ENCODE data around the gene LNX1.

LNX1 gene

GRCh38 chr4:53534684-53535083, 56.6 kb downstream of the LNX1 start:
- Histone ChIP-seq H3K27me3 (ENCODE audit: control insufficient read depth, insufficient read depth, low read length) (peaks cover 11% of the 10 kb centered on the region), H3K4me3 (ENCODE audit: low read depth, low read length) (no peak overlapping the region), H3K9ac (ENCODE audit: low read length) (no peak overlapping the region), H3K36me3 (ENCODE audit: control insufficient read depth, insufficient read depth, low read length) (no peaks in the 10 kb centered on the region), H3K27ac (ENCODE audit: low read depth, low read length) (no peak overlapping the region), H3K9me3 (ENCODE audit: control insufficient read depth, insufficient read depth, low read depth, low read length) (no peaks in the 10 kb centered on the region), H3K4me1 (ENCODE audit: control insufficient read depth, insufficient read depth, low read length) (peaks cover 20% of the 10 kb centered on the region)

GRCh38 chr4:53532521-53532920, 58.8 kb downstream of the LNX1 start:
- H3K9me3 ChIP-seq (ENCODE audit: control insufficient read depth, insufficient read depth, low read depth, low read length): no peaks in the 10 kb centered on the region
- H3K27ac ChIP-seq (ENCODE audit: low read depth, low read length): no peak overlapping the region

GRCh38 chr4:53531585-53532224, 59.6 kb downstream of the LNX1 start:
- H3K4me3 ChIP-seq (ENCODE audit: low read depth, low read length): no peak overlapping the region
- no peaks in the 10 kb centered on the region for H3K9me3 ChIP-seq (ENCODE audit: control insufficient read depth, insufficient read depth, low read depth, low read length)
- H3K27me3 ChIP-seq (ENCODE audit: control insufficient read depth, insufficient read depth, low read length): no peaks in the 10 kb centered on the region
- H3K36me3 ChIP-seq (ENCODE audit: control insufficient read depth, insufficient read depth, low read length): no peaks in the 10 kb centered on the region
- no peak overlapping the region for H3K27ac ChIP-seq (ENCODE audit: low read depth, low read length)
- no peak overlapping the region for H3K9ac ChIP-seq (ENCODE audit: low read length)
- H3K4me1 ChIP-seq (ENCODE audit: control insufficient read depth, insufficient read depth, low read length): peaks cover 33% of the 10 kb centered on the region

More at GRCh38 chr4:53532521-53532920, 58.8 kb downstream of the LNX1 start:
- H3K36me3 ChIP-seq (ENCODE audit: control insufficient read depth, insufficient read depth, low read length): no peaks in the 10 kb centered on the region
- H3K4me3 ChIP-seq (ENCODE audit: low read depth, low read length): no peak overlapping the region
- H3K4me1 ChIP-seq (ENCODE audit: control insufficient read depth, insufficient read depth, low read length): peaks cover 29% of the 10 kb centered on the region
- no peak overlapping the region for H3K9ac ChIP-seq (ENCODE audit: low read length)
- H3K27me3 ChIP-seq (ENCODE audit: control insufficient read depth, insufficient read depth, low read length): no peaks in the 10 kb centered on the region

DNA sequence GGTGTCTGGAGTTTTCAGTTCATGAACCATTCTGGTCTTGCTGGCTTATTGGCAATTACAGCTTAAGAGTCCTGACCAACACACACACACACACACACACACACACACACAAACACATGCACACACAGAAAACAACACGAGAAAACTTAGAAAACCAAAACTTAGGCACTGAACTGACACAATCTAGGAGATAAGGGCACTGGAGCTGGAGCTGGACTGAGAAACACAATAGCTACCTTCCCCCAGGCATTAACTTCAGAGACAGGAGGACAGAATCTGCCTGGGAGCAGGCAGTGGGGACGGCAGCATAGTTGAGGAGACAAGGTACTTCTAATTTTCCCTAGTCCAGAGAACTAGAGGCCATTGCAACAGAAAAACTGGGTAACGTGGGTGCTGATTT, 62.3 kb downstream of the LNX1 start:
- Histone ChIP-seq H3K9ac (ENCODE audit: low read length) (no peak overlapping the region), H3K27ac (ENCODE audit: low read depth, low read length) (no peak overlapping the region), H3K4me1 (ENCODE audit: control insufficient read depth, insufficient read depth, low read length) (peaks cover 33% of the 10 kb centered on the region), H3K27me3 (ENCODE audit: control insufficient read depth, insufficient read depth, low read length) (no peaks in the 10 kb centered on the region), H3K4me3 (ENCODE audit: low read depth, low read length) (no peak overlapping the region), H3K9me3 (ENCODE audit: control insufficient read depth, insufficient read depth, low read depth, low read length) (no peaks in the 10 kb centered on the region), H3K36me3 (ENCODE audit: control insufficient read depth, insufficient read depth, low read length) (no peaks in the 10 kb centered on the region)

DNA sequence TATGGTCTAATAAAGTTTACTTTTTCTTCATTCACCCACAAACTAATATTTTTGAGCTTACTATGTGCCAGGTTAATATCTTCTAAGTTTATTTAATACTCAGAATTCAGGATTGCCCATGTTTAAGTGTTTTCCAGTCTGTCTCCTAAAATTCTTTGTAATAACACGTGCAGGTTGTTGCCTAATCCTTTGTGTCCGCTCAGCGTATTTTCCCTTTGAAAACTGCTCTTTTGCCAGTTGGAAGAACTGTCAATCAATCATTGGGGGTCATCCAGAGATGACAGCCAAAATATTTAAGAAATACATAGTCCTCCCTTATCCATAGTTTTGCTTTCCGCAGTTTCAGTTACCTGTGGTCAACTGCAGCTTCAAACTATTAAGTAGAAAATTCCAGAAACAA, 63.4 kb downstream of the LNX1 start:
- H3K4me1 ChIP-seq (ENCODE audit: control insufficient read depth, insufficient read depth, low read length): peaks cover 32% of the 10 kb centered on the region
- H3K4me3 ChIP-seq (ENCODE audit: low read depth, low read length): no peak overlapping the region
- no peaks in the 10 kb centered on the region for H3K27me3 ChIP-seq (ENCODE audit: control insufficient read depth, insufficient read depth, low read length)
- H3K36me3 ChIP-seq (ENCODE audit: control insufficient read depth, insufficient read depth, low read length): no peaks in the 10 kb centered on the region
- no peaks in the 10 kb centered on the region for H3K9me3 ChIP-seq (ENCODE audit: control insufficient read depth, insufficient read depth, low read depth, low read length)
- no peak overlapping the region for H3K9ac ChIP-seq (ENCODE audit: low read length)
- no peak overlapping the region for H3K27ac ChIP-seq (ENCODE audit: low read depth, low read length)

- Histone ChIP-seq H3K4me1 (ENCODE audit: control insufficient read depth, insufficient read depth, low read length) (peaks cover 27% of the 10 kb centered on the region), H3K9ac (ENCODE audit: low read length) (no peak overlapping the region), H3K27me3 (ENCODE audit: control insufficient read depth, insufficient read depth, low read length) (no peaks in the 10 kb centered on the region), H3K27ac (ENCODE audit: low read depth, low read length) (no peak overlapping the region), H3K9me3 (ENCODE audit: control insufficient read depth, insufficient read depth, low read depth, low read length) (no peaks in the 10 kb centered on the region), H3K36me3 (ENCODE audit: control insufficient read depth, insufficient read depth, low read length) (no peaks in the 10 kb centered on the region), H3K4me3 (ENCODE audit: low read depth, low read length) (no peak overlapping the region)
Measured at GRCh38 chr4:53527326-53527725, 64.0 kb downstream of the LNX1 start.

DNA sequence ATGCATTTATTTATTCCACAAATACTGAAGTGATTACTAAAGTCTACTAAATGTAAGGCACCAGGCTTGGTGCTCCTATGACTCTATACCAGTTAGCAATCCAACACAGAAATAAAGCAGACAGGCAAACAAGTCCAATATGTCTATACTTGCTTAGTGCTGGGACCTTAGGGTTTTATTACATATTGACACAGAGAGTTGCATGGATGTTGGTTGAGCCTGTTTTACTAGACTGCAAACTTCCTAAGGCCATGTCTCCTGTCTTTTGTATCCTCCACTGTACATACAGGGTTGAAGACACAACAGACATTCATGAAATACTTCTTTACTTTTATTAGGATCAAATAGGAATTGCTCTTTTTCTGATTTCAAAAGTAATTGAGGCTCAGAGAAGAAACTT, 69.0 kb downstream of the LNX1 start:
- Histone ChIP-seq H3K36me3 (ENCODE audit: control insufficient read depth, insufficient read depth, low read length) (no peaks in the 10 kb centered on the region), H3K9ac (ENCODE audit: low read length) (no peak overlapping the region), H3K27ac (ENCODE audit: low read depth, low read length) (no peak overlapping the region), H3K4me3 (ENCODE audit: low read depth, low read length) (no peak overlapping the region), H3K9me3 (ENCODE audit: control insufficient read depth, insufficient read depth, low read depth, low read length) (no peaks in the 10 kb centered on the region), H3K27me3 (ENCODE audit: control insufficient read depth, insufficient read depth, low read length) (no peaks in the 10 kb centered on the region), H3K4me1 (ENCODE audit: control insufficient read depth, insufficient read depth, low read length) (peaks cover 20% of the 10 kb centered on the region)

DNA sequence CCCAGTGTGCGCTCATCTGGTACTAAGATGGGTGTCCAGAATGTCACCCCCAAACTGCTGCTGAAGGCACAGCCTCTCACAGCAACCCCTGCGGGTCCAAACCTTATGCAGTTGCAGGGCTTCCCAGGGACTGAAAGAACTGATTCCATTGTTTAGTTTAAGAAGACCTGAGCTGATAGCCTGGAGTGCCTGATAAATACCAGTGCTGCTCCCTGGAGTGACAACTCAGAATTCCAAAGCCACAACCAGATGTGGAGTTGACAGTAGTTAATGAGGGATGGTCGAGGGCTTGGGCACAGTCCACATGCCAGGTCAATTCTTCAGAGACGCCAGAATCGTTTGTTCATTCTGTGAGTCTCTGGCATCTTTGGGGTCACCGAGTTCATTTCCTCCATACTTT, 71.2 kb downstream of the LNX1 start:
- Histone ChIP-seq H3K9ac (ENCODE audit: low read length) (no peak overlapping the region), H3K36me3 (ENCODE audit: control insufficient read depth, insufficient read depth, low read length) (no peaks in the 10 kb centered on the region), H3K4me1 (ENCODE audit: control insufficient read depth, insufficient read depth, low read length) (peaks cover 17% of the 10 kb centered on the region), H3K27me3 (ENCODE audit: control insufficient read depth, insufficient read depth, low read length) (no peaks in the 10 kb centered on the region), H3K9me3 (ENCODE audit: control insufficient read depth, insufficient read depth, low read depth, low read length) (no peaks in the 10 kb centered on the region), H3K27ac (ENCODE audit: low read depth, low read length) (no peak overlapping the region), H3K4me3 (ENCODE audit: low read depth, low read length) (no peak overlapping the region)

GRCh38 chr4:53518807-53519206, 72.5 kb downstream of the LNX1 start:
- H3K36me3 ChIP-seq (ENCODE audit: control insufficient read depth, insufficient read depth, low read length): no peaks in the 10 kb centered on the region
- H3K9me3 ChIP-seq (ENCODE audit: control insufficient read depth, insufficient read depth, low read depth, low read length): no peaks in the 10 kb centered on the region
- H3K4me3 ChIP-seq (ENCODE audit: low read depth, low read length): no peak overlapping the region
- H3K27me3 ChIP-seq (ENCODE audit: control insufficient read depth, insufficient read depth, low read length): no peaks in the 10 kb centered on the region
- peaks cover 17% of the 10 kb centered on the region for H3K4me1 ChIP-seq (ENCODE audit: control insufficient read depth, insufficient read depth, low read length)
- no peak overlapping the region for H3K9ac ChIP-seq (ENCODE audit: low read length)
- H3K27ac ChIP-seq (ENCODE audit: low read depth, low read length): no peak overlapping the region

GRCh38 chr4:53515076-53515475, 76.2 kb downstream of the LNX1 start:
- Histone ChIP-seq H3K36me3 (ENCODE audit: control insufficient read depth, insufficient read depth, low read length) (no peaks in the 10 kb centered on the region), H3K27ac (ENCODE audit: low read depth, low read length) (no peak overlapping the region), H3K27me3 (ENCODE audit: control insufficient read depth, insufficient read depth, low read length) (no peaks in the 10 kb centered on the region), H3K4me1 (ENCODE audit: control insufficient read depth, insufficient read depth, low read length) (peaks cover 6% of the 10 kb centered on the region), H3K4me3 (ENCODE audit: low read depth, low read length) (no peak overlapping the region), H3K9me3 (ENCODE audit: control insufficient read depth, insufficient read depth, low read depth, low read length) (no peaks in the 10 kb centered on the region), H3K9ac (ENCODE audit: low read length) (no peak overlapping the region)

DNA sequence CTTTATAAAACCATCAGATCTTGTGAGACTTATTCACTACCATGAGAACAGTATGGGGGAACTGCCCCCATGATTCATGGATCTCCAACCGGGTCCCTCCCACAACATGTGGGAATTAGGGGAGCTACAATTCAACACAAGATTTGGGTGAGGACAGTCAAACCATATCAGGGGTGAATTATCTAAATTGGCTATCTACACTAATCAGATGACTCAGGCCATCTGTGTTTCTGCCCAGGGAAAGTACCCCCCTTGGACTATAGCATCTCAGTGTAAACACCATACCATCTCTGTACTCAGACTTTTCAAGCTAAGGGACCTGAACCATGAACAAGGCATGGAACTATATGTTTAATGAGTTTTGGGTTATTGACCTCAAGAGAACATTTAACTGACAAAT, 76.8 kb downstream of the LNX1 start:
- H3K36me3 ChIP-seq (ENCODE audit: control insufficient read depth, insufficient read depth, low read length): no peaks in the 10 kb centered on the region
- no peak overlapping the region for H3K27ac ChIP-seq (ENCODE audit: low read depth, low read length)
- no peak overlapping the region for H3K4me3 ChIP-seq (ENCODE audit: low read depth, low read length)
- peaks cover under 1% of the 10 kb centered on the region; the same call in 1 of the 2 replicates for H3K4me1 ChIP-seq (ENCODE audit: control insufficient read depth, insufficient read depth, low read length)
- H3K27me3 ChIP-seq (ENCODE audit: control insufficient read depth, insufficient read depth, low read length): no peaks in the 10 kb centered on the region
- no peaks in the 10 kb centered on the region for H3K9me3 ChIP-seq (ENCODE audit: control insufficient read depth, insufficient read depth, low read depth, low read length)
- H3K9ac ChIP-seq (ENCODE audit: low read length): no peak overlapping the region

- Histone ChIP-seq H3K36me3 (ENCODE audit: control insufficient read depth, insufficient read depth, low read length) (no peaks in the 10 kb centered on the region), H3K9ac (ENCODE audit: low read length) (no peak overlapping the region), H3K27me3 (ENCODE audit: control insufficient read depth, insufficient read depth, low read length) (no peaks in the 10 kb centered on the region), H3K4me1 (ENCODE audit: control insufficient read depth, insufficient read depth, low read length) (no peaks in the 10 kb centered on the region), H3K4me3 (ENCODE audit: low read depth, low read length) (no peak overlapping the region), H3K9me3 (ENCODE audit: control insufficient read depth, insufficient read depth, low read depth, low read length) (no peaks in the 10 kb centered on the region), H3K27ac (ENCODE audit: low read depth, low read length) (no peak overlapping the region)
Measured at GRCh38 chr4:53512608-53513007, 78.7 kb downstream of the LNX1 start.
